Neural cell (in vitro differentiated cells): ENCODE measurements around the gene CYB5B. TPM values are rescaled to one million over a fixed set of nuclear protein-coding genes. Genes with fewer than 3 reads are reported as not detected.
"Not testable (repeated sequence)": the region's sequence is repeated elsewhere in the genome, so short reads cannot be mapped to it uniquely, and the experiment has no call there.

ENCODE experiments used
- H2AFZ ChIP-seq: fragments of 200-600, 300-800 bp; sonication (generic), shearing (Covaris generic); 2 replicates; pipeline ENCODE4 v1.6.0; 2014; ENCODE audit warnings: low read depth, mild to moderate bottlenecking, antibody characterized with exemption, low read length, moderate library complexity
- H3F3A ChIP-seq: fragments of 200-600 bp; shearing (Covaris generic); 2 replicates; pipeline ENCODE4 v1.6.1; 2016; ENCODE audit warnings: mild to moderate bottlenecking, moderate library complexity, mixed read lengths, antibody characterized with exemption, low read length; ENCODE audit not compliant: insufficient read depth, poor library complexity, severe bottlenecking
- H3K27ac ChIP-seq: fragments of 200-600, 300-800 bp; sonication (generic), shearing (Covaris generic); 2 replicates; pipeline ENCODE4 v1.5.1; 2014; ENCODE audit warnings: mild to moderate bottlenecking, low read length, moderate library complexity
- H3K27me3 ChIP-seq: fragments of 300-800, 200-600 bp; sonication (generic), shearing (Covaris generic); 2 replicates; pipeline ENCODE4 v1.6.0; 2014; ENCODE audit warnings: mild to moderate bottlenecking, low read depth, low read length, moderate library complexity; ENCODE audit not compliant: insufficient read depth
- H3K36me3 ChIP-seq: fragments of 300-800, 200-600 bp; sonication (generic), shearing (Covaris generic); 2 replicates; pipeline ENCODE4 v1.5.1; 2014; ENCODE audit warnings: mild to moderate bottlenecking, antibody characterized with exemption, low read length, moderate library complexity; ENCODE audit not compliant: insufficient read depth
- H3K4me2 ChIP-seq: fragments of 300-800, 200-600 bp; sonication (generic), shearing (Covaris generic); 2 replicates; pipeline ENCODE4 v1.6.0; 2014; ENCODE audit warnings: mild to moderate bottlenecking, low read length
- H3K4me3 ChIP-seq: fragments of 300-800, 200-600 bp; sonication (generic), shearing (Covaris generic); 2 replicates; pipeline ENCODE4 v1.5.1; 2014; ENCODE audit warnings: mild to moderate bottlenecking, low read length, moderate library complexity
- H3K79me2 ChIP-seq: fragments of 200-600 bp; shearing (Covaris generic); replicated peaks from 2 replicates; pipeline ENCODE4 v1.6.0; 2014; ENCODE audit warnings: mild to moderate bottlenecking, low read length, moderate library complexity; ENCODE audit not compliant: insufficient read depth
- H3K9ac ChIP-seq: fragments of 300-800, 200-600 bp; sonication (generic), shearing (Covaris generic); 2 replicates; pipeline ENCODE4 v1.6.1; 2016; ENCODE audit warnings: mild to moderate bottlenecking, low read length, mixed read lengths
- H3K9me2 ChIP-seq: fragments of 200-600 bp; shearing (Covaris generic); 2 replicates; pipeline ENCODE4 v1.6.1; 2016; ENCODE audit warnings: mild to moderate bottlenecking, low read length, mixed read lengths; ENCODE audit not compliant: insufficient read depth
- H3K9me3 ChIP-seq: fragments of 200-600, 300-800 bp; sonication (generic), shearing (Covaris generic); 2 replicates; pipeline ENCODE4 v1.6.1; 2016; ENCODE audit warnings: mild to moderate bottlenecking, mixed run types, low read length, moderate library complexity, mixed read lengths
- H4K20me1 ChIP-seq: fragments of 200-600 bp; shearing (Covaris generic); 2 replicates; pipeline ENCODE4 v1.6.1; 2016; ENCODE audit warnings: mild to moderate bottlenecking, mixed run types; ENCODE audit not compliant: insufficient read depth
- CTCF ChIP-seq: fragments of 450-650 bp; IDR thresholded peaks from 2 replicates; pipeline ENCODE4 v1.5.1; 2014; ENCODE audit warnings: antibody characterized with exemption, mild to moderate bottlenecking, moderate library complexity; ENCODE audit not compliant: poor library complexity, severe bottlenecking
- EP300 ChIP-seq: fragments of 450-650 bp; conservative IDR thresholded peaks from 2 replicates; pipeline ENCODE4 v1.6.1; 2014; ENCODE audit warnings: antibody characterized with exemption, mild to moderate bottlenecking, moderate library complexity; ENCODE audit not compliant: poor library complexity, severe bottlenecking
- EZH2 ChIP-seq: fragments of 200-600, 300-800 bp; shearing (Covaris generic), sonication (generic); IDR thresholded peaks from 2 replicates; pipeline ENCODE4 v1.6.1; 2014; ENCODE audit warnings: antibody characterized with exemption, low read length, borderline replicate concordance, mild to moderate bottlenecking; ENCODE audit not compliant: insufficient read depth, poor library complexity, severe bottlenecking
- MXI1 ChIP-seq: fragments of 450-650 bp; conservative IDR thresholded peaks from 2 replicates; pipeline ENCODE4 v1.6.1; 2014; ENCODE audit warnings: antibody characterized with exemption, mild to moderate bottlenecking; ENCODE audit not compliant: poor library complexity, severe bottlenecking
- POLR2AphosphoS5 ChIP-seq: IDR thresholded peaks from 2 replicates; pipeline ENCODE4 v1.6.1; 2012
- RAD21 ChIP-seq: fragments of 450-650 bp; conservative IDR thresholded peaks from 2 replicates; pipeline ENCODE4 v1.6.1; 2014; ENCODE audit warnings: antibody characterized with exemption, mild to moderate bottlenecking, moderate library complexity
- REST ChIP-seq: IDR thresholded peaks from 2 replicates; pipeline ENCODE4 v1.6.1; 2012; ENCODE audit warnings: borderline replicate concordance
- SMC3 ChIP-seq: fragments of 450-650 bp; conservative IDR thresholded peaks from 2 replicates; pipeline ENCODE4 v1.6.1; 2014; ENCODE audit warnings: antibody characterized with exemption, mild to moderate bottlenecking, moderate library complexity; ENCODE audit not compliant: poor library complexity
- TAF1 ChIP-seq: IDR thresholded peaks from 2 replicates; pipeline ENCODE4 v1.6.1; 2012; ENCODE audit warnings: low read depth
- polyA plus RNA-seq: library from polyadenylated mRNA; depleted of rRNA; stranded (reverse); fragments of >200 nt; gene quantifications from 2 replicates; pipeline ENCODE4 v1.2.3, GENCODE V29; 2014

The CYB5B gene
- polyA plus RNA-seq, 1 donor from 2014 or later = 70.4 TPM

GRCh38 chr16:69428652-69429051 is 4.2 kb downstream of the CYB5B start:
- TF ChIP-seq EP300 (no peak), EZH2 (no peak), REST (no peak), POLR2AphosphoS5 (no peak), SMC3 (no peak), CTCF (no peak), RAD21 (no peak), TAF1 (no peak), MXI1 (no peak)
- no peak overlapping the region for H3K4me3 ChIP-seq
- no peak overlapping the region for H3K4me2 ChIP-seq
- no peaks in the 10 kb centered on the region for H3K9me2 ChIP-seq
- H3K27me3 ChIP-seq = no peaks in the 10 kb centered on the region
- H2AFZ ChIP-seq = no peak overlapping the region
- peaks cover 41% of the 10 kb centered on the region for H3K79me2 ChIP-seq
- no peaks in the 10 kb centered on the region for H3K36me3 ChIP-seq
- H3K9me3 ChIP-seq = no peaks in the 10 kb centered on the region
- no peaks in the 10 kb centered on the region for H4K20me1 ChIP-seq
- H3F3A ChIP-seq = no peaks in the 10 kb centered on the region
- H3K9ac ChIP-seq = no peak overlapping the region
- no peak overlapping the region for H3K27ac ChIP-seq

GRCh38 chr16:69429058-69429640 is 4.7 kb downstream of the CYB5B start:
- H3K9me3 ChIP-seq, H3K9me2 ChIP-seq, H2AFZ ChIP-seq, H3K4me2 ChIP-seq, H3K36me3 ChIP-seq, H3K27ac ChIP-seq, H3K4me3 ChIP-seq, H4K20me1 ChIP-seq, H3F3A ChIP-seq, H3K27me3 ChIP-seq, H3K9ac ChIP-seq: not testable (repeated sequence)
- peaks cover 45% of the 10 kb centered on the region for H3K79me2 ChIP-seq

GRCh38 chr16:69431948-69432468 is 7.6 kb downstream of the CYB5B start:
- no peaks in the 10 kb centered on the region for H3K27me3 ChIP-seq
- H4K20me1 ChIP-seq = no peaks in the 10 kb centered on the region
- no peaks in the 10 kb centered on the region for H3K9me2 ChIP-seq
- H3K36me3 ChIP-seq = no peaks in the 10 kb centered on the region
- H3F3A ChIP-seq = no peaks in the 10 kb centered on the region
- no peak overlapping the region for H2AFZ ChIP-seq
- no peak overlapping the region for H3K4me3 ChIP-seq
- no peak overlapping the region for H3K4me2 ChIP-seq
- peaks cover 37% of the 10 kb centered on the region for H3K79me2 ChIP-seq
- no peak overlapping the region for H3K27ac ChIP-seq
- H3K9me3 ChIP-seq = no peaks in the 10 kb centered on the region
- TF ChIP-seq REST (no peak), SMC3 (no peak)
- no peak overlapping the region for H3K9ac ChIP-seq
